LNCaP clone FGC (cell line): ENCODE data around the gene PRDM8.
A peak's percentile ranks its signal among the peaks of the same experiment; 100 is the strongest.

Experiments used
- DNase-seq: peaks from one replicate; pipeline ENCODE4 v3.0.0-alpha.2; 2011; ENCODE audit warnings: low read depth
- H3K4me3 ChIP-seq: 2 replicates; pipeline ENCODE4 v1.5.1; 2011; ENCODE audit warnings: mild to moderate bottlenecking, low read depth, low read length, control low read depth
- CTCF ChIP-seq: IDR thresholded peaks from 2 replicates; pipeline ENCODE4 v1.5.1; 2012; ENCODE audit warnings: mild to moderate bottlenecking; ENCODE audit not compliant: control insufficient read depth, insufficient read depth; ENCODE audit errors: extremely low read depth

Gene PRDM8

GRCh38 chr4:80215449-80216052 lies 18.2 kb downstream of the PRDM8 start:
- no peak overlapping the region for H3K4me3 ChIP-seq
- peak; percentile 61 for TF ChIP-seq CTCF
- peak; percentile 25 for DNase-seq

DNA sequence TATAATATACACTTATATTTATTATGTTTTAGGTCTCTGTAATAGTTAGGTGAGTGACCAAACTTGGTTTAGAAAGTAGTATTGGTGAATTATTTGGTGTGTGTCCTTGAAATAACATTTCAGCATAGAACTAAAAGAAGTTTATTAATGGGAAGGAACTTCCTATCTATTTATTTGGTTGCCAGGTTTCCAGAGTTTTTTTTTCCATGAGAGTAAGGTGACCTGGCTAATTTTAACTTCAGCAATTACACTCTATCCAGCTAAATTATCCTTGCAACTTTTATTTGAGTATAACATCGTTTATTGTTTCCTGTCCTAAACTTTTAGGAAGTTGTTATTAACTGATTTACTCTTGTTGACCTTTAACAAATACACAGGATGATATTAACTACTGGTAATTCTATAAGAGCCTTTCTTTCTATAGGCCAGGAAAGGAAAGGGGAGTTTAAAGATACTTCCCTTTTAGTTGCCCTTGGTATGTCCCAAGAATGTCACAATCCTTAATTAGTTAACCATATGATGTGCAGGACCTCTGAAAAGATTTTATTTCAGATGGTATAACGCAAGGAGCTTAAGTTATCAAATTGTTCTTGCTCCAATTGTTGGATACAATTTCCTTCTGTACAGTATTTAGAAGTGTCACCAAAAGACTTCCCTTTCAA lies 18.9 kb downstream of the PRDM8 start:
- H3K4me3 ChIP-seq: no peak overlapping the region
- TF ChIP-seq CTCF: no peak
- no peak for DNase-seq

- DNase-seq: no peak
- TF ChIP-seq CTCF: no peak
- no peak overlapping the region for H3K4me3 ChIP-seq
These were observed 22.2 kb downstream of the PRDM8 start for GRCh38 chr4:80219301-80220025.

- no peak for TF ChIP-seq CTCF
- DNase-seq: no peak
These were observed 23.4 kb downstream of the PRDM8 start for GRCh38 chr4:80220711-80221110.

GRCh38 chr4:80221161-80221560 lies 23.9 kb downstream of the PRDM8 start:
- no peak for TF ChIP-seq CTCF
- H3K4me3 ChIP-seq: no peak overlapping the region
- DNase-seq: no peak

More at GRCh38 chr4:80220711-80221110, 23.4 kb downstream of the PRDM8 start:
- H3K4me3 ChIP-seq: no peak overlapping the region

- no peak for TF ChIP-seq CTCF
- DNase-seq: no peak
- H3K4me3 ChIP-seq: no peak overlapping the region
These were observed 28.3 kb downstream of the PRDM8 start for GRCh38 chr4:80225595-80225994.
